Fibroblast of skin of back (primary cell): ENCODE data around the gene ARMC2.
A peak's percentile ranks its signal among the peaks of the same experiment; 100 is the strongest.

Source experiments
- DNase-seq: peaks from one replicate; pipeline ENCODE4 v3.0.0-alpha.2; 2013

The ARMC2 gene

GRCh38 chr6:108993876-108994275 is 145.7 kb downstream of the ARMC2 start:
- no peak for DNase-seq

DNA sequence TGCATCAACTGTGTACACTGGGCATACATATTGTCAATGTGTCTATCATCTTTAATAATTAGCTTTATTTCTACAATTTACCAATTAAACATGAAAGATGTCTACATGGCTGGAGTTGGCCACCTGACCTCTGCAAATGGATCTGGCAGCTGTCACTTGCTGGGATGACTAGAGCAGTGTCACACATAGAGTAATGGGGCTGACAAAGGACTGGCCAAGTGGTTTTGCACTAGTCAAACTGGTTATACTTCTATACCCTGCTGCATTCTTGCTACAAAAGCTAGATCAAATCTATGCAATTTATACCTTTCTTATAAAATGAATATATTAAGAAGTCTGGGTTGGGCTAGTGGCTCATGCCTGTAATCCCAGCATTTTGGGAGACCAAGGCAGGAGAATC is 147.1 kb downstream of the ARMC2 start:
- no peak for DNase-seq

GRCh38 chr6:108996208-108996607 is 148.0 kb downstream of the ARMC2 start:
- DNase-seq, result peak; percentile 3

GRCh38 chr6:108998485-108998884 is 150.3 kb downstream of the ARMC2 start:
- DNase-seq, result no peak

- no peak for DNase-seq
Measured at GRCh38 chr6:108999428-108999827, 151.2 kb downstream of the ARMC2 start.

GRCh38 chr6:109000289-109000688 is 152.1 kb downstream of the ARMC2 start:
- no peak for DNase-seq

GRCh38 chr6:109001291-109001894 is 153.2 kb downstream of the ARMC2 start:
- no peak for DNase-seq

GRCh38 chr6:109002051-109002697 is 154.0 kb downstream of the ARMC2 start:
- DNase-seq, result no peak

- no peak for DNase-seq
Measured at GRCh38 chr6:109002882-109003281, 154.7 kb downstream of the ARMC2 start.

GRCh38 chr6:109006818-109007217 is 158.6 kb downstream of the ARMC2 start:
- DNase-seq, result no peak

DNA sequence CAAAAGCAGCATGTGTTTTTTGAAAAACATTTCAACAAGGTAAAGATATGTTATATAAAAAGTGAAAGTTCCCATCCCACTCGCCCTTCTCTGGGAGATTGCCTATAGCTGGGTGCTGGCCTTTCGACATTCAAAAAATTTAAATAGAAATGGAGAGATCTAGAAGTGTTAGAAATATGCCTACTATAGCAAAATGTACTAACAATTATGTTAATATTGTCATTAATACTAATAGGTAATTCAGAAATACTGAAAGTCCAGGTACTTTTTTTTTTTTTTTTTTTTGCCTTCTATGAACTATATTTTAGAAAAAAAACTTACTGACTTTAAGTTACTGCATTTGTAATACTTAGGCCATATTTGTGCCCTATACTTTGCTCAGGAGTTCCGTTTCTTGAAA is 159.3 kb downstream of the ARMC2 start:
- no peak for DNase-seq

DNA sequence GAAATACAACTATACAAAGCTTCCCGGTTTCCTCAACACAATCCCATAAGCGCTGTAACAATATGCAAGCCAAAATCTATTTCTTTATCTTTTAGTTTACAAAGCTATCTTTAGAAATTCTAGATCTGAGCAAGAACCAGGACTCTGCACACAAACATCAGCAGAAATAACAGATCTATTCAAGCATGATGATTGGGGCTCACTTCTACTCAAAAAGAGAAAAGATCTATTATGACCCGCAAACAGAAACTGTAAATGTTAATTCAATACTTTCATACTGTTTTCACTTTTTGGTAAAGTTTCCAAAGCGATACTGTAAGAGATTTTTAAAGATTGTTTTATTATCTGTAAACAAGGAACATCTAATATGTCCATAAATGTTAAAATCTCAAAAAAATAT is 159.8 kb downstream of the ARMC2 start:
- DNase-seq, result no peak

DNA sequence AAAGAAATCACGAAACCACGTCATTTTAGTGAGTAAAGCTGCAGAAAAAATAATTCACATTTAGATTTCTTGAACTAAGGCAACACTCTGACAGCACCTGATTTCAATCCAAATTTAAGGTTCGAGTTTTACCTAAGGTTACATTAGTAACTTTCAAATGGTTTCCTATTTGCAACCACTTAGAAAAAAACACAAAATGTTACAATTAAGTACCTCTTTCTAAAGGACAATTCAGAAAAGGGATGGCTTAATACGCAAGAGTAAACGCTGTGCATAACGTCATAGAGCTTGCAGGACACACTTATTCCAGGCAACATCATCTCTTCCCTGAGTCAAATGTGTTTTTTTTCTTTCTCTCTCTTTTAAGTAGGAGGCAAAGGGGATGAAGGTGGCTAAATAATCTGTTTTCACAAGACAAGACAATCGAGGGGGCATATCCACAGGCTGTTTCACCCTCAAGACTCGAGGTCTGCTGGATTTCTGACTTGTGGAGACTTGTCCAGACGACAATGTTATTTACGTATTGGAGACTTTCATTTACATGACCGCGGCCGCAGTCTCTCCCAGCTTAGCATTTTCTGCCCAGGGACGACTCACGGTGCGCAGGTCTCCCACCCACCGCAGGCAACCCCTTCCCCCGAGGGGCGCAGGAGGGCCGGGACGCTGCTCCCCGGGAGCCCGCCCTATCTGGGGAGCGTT is 160.5 kb downstream of the ARMC2 start:
- DNase-seq, result peak; percentile 13

DNA sequence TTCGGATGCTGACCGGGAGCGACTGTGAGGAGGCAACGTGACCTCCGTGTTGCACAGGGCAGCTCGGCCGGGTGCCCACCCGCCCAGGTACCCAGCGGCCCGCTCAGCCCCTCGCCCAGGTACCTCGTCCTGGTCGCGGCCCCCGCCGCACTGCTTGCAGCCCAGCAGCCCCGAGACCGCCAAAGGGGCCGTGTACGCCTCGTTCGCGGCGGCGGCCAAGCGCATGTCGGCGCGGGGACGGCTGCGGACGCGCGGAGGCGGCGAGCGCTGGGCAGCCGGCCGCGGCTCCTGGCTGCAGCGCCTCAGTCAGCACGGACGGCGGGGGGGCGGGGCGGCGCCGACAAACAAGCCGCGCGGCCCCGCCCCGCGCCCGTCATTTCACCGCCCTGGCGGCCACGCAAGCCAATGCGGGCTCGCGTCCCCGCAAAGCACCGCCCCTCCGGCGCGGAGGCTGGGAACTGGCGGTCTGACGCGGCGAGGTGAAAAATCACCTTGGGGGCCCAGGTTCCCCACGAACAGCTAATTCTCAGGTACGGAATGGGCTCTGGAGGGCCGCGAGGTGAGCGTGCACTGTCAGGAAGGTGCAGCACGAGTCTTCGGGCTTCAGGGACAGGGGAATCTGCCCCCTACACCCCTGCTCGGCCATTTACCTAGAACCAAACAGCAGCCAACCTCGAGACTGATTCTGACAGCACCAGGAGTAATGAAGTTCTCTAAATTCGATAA is 161.2 kb downstream of the ARMC2 start:
- peak; percentile 85 for DNase-seq

- DNase-seq, result no peak
Measured at GRCh38 chr6:109009962-109010704, 161.9 kb downstream of the ARMC2 start.

DNA sequence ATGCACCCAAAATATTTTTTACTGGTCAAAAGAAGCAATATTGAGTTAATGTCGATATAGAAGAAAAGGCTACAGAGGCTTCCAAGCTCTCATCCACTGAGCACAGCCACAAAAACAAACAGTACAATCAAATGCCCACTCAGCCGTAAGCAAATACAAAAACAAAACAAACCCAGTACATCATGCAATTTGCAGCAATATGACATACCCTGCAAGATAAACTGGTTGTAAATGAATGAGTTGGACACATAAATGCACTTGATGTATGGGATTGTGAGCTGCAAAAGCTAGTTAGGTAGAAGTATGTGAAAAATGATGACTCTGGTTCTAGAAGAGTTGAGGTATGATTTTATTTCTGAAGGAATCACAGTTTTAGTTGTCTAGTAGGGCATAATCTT is 162.5 kb downstream of the ARMC2 start:
- DNase-seq, result no peak

DNA sequence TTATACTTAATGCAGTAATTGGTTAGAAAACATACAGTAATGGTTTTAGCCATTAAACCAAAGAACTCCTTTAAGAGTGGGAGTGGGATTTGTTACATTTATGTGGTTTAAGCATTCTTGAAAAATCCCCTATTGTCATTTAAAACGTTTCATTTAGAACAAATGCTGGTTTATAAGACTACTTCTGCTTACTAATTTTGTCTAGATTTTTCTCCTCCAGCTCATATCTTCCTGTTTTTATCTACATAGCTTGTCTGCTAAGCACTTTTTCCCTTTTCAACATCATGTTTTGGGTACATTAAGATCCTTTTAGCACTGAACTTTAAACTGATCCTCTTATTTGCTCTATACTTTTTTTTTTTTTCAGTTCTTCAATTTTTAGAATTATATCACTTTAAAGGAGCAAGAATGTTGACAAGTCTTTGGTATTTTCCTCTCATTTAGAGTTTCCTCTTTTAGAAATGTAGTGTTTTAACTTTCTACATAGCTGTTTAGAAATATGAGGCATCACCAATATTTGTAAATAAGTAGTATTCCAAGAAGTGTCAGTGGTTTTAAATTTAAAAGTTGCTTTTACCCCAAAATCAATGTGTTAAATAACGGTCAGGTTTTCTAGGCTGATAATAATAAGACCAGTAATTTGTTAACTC is 165.6 kb downstream of the ARMC2 start:
- DNase-seq, result no peak

- DNase-seq, result no peak
Measured at GRCh38 chr6:109014606-109015005, 166.4 kb downstream of the ARMC2 start.

DNA sequence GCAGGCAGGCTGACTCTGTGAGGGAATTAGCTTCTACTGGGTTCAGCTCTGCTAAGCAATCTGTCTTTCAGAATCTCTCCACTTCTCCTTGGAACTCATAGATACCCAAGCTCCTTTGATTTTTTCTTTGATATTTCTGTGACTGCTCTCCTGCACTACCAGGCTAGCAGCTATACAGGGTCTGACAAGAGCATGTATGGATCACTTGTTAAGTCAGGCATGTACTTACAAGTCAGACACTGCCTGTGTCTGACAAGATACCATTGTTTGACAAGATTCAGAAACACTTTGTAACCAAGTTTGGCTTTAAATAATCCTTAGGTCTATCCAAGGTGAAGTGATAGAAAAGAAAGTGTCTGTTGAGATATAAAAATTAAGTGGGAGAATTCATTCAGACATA is 167.0 kb downstream of the ARMC2 start:
- no peak for DNase-seq

DNA sequence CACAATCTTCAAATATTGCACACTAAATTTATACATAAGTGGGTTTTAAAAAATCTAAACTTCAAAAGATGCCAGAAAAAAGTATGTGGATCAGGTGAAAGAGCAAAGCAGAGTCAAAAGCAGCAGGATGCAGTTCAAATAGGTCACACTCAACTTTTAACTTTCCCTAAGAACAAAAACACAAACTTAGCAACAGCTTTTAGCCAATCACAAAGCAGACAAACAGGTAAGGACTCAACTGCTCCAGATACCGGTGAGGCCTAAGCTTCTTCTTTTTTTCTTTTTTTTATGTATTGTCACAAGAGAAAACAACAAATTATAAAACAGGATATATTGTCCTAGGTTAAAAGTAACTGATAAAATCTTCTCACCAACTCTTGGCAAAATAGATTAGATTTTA is 171.7 kb downstream of the ARMC2 start:
- DNase-seq, result no peak

GRCh38 chr6:109021870-109022269 is 173.6 kb downstream of the ARMC2 start:
- DNase-seq, result no peak

DNA sequence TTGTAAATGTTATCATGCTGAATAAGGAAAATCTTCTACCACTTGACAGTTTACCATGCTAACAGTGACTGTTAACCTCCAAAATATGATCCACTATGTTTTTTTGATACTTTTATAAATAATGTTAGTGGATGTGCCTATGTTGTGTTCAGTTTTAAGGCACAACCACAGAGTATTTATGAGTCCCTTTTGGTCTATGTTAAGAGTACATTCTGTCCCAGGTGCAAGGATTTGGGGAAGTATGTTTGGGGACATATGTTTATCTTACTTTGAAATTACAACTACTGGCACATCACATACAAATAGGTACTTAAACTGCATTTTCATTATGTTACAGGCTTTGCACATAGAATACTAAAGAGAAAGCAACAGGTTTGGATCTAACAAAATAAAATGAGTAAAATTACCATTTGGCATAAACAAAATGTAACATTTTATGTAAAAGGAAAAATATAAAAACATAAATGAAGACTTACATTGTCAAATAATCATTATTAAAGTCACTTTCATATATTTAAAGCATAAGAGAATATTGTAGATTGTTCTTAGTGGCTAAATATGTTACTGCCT is 175.2 kb downstream of the ARMC2 start:
- no peak for DNase-seq
